Fibroblast of skin of left biceps (primary cell): Measurements from ENCODE around the gene FRMD1.

Experiments used
- DNase-seq, 2 experiments: peaks; one replicate each; pipeline ENCODE4 v3.0.0-alpha.2; 2013; ENCODE audit warnings: low read depth in 2 of 2

Gene FRMD1

GRCh38 chr6:168111911-168112310 is 32.9 kb upstream of the FRMD1 start:
- no peak for DNase-seq

- DNase-seq: no peak
Observed at GRCh38 chr6:168110437-168110836, 31.4 kb upstream of the FRMD1 start.

DNA sequence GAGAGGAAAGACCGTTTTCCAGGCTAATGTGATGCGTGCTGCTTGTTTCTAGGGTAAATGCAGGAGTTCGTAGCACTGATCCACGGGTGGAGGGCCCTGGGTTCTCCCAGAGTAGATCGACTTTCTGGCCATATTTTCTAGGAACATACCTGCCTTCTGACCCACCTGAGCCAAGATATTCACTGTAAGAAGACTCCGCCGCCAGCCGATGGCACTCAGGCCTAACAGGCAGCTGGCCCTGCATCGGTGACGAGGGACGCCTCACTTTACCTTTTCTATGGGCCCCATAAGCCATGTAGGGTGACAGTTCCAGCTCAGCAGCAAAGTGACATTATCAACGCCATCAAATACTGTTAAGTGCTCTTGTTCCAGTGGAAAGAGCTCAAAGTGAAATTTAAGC is 30.2 kb upstream of the FRMD1 start:
- DNase-seq: no peak

GRCh38 chr6:168107191-168107983 is 28.4 kb upstream of the FRMD1 start:
- DNase-seq: no peak

GRCh38 chr6:168106633-168107005 is 27.6 kb upstream of the FRMD1 start:
- DNase-seq: no peak

- DNase-seq: no peak
Observed at GRCh38 chr6:168105813-168106632, 27.0 kb upstream of the FRMD1 start.

DNA sequence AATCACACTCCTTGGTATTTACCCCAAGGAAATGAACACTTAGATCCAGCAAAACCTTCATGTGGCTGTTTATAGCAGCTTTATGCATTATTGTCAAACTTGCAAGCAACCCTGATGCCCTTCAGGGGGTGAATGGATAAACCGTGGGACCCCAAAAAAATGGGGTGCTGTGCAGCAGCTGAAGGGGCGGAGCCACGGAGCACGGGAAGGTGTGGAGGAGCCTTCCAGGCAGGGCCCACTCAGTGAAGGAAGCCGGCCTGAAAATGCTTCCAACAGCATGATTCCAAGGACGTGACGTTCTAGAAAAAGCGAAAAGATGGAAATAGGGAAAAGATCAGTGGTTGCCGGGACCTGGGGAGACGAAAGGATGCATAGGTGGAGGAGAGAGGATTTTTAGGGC is 25.6 kb upstream of the FRMD1 start:
- DNase-seq: no peak

- no peak for DNase-seq
Observed at GRCh38 chr6:168103050-168103830, 24.2 kb upstream of the FRMD1 start.

- DNase-seq: no peak
Observed at GRCh38 chr6:168102315-168102985, 23.4 kb upstream of the FRMD1 start.

GRCh38 chr6:168101590-168102314 is 22.7 kb upstream of the FRMD1 start:
- DNase-seq: no peak

DNA sequence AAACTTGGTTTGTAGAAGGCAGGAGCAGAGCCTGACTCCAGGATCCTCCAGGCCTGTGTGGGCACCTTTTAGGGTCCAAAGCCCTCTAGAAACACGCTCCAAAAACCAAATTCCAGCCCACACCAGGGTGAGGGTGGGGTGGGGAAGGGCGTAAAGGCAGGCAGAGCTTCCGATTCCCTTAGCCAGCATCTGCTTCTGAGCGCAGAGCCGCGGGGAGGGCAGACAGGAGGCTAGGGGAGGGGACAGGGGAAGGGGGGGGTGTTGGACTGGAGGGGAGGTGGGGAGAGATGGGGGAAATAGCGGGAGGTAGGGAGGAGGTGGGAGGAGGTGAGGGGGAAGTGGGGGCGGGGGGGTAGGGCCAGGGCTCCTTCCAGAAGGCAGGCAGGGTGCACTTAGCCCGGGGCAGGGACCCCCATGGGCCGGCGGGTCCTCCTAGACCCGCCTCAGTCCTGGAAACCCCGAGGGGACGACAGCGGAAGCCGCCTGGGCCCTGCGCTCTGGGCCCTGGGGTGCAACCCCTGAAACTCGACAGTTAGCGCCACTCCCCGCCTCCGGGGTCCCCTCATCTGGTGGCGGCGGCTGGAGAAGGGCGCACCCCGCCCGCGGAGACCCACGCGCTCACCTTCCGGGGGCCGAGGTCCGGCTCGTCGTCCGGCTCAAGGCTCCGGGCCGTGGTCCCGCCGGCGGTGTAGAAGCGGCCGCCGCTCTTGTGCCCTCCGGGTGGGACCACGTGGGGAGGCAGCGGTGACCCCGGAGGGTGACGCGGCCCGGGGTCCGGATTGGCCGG is 22.0 kb upstream of the FRMD1 start:
- DNase-seq: no peak

DNA sequence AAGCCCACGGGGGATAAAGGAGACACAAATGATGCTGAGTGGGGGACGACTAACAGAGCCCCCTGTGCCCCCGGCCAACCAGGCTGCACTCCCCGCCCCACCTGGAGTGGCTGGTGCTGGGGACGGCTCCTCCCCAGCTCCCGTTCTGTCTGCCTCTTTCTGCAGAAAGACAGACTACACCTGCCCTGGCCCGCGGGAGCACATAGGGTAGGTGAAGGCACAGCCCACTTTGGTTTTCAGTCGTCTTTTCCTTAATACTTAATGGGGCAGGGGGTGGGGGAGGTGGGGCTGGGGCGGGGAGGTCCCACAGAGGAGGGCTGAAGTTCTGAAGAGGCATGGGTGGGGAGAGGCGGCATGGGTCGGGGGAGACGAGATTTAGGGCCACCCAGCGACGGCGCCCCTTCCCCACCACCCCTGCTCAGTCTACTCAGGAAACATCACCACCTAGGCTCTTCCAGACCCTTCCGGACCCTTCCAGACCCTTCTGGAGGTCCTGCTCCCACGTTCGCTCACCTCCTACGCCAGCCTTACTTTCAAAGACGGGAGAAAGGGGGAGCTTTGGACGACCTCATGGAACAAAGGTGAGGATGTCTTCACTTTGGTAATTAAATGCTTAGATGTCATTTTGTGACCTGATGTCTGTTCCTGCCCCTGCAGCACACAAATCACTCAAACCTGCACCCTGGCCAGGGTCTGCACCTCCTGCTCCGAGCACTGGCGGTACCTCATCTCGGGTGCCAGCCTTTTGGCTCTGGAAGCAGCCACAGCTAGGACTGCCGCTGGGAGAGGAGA is 21.2 kb upstream of the FRMD1 start:
- DNase-seq: no peak

DNA sequence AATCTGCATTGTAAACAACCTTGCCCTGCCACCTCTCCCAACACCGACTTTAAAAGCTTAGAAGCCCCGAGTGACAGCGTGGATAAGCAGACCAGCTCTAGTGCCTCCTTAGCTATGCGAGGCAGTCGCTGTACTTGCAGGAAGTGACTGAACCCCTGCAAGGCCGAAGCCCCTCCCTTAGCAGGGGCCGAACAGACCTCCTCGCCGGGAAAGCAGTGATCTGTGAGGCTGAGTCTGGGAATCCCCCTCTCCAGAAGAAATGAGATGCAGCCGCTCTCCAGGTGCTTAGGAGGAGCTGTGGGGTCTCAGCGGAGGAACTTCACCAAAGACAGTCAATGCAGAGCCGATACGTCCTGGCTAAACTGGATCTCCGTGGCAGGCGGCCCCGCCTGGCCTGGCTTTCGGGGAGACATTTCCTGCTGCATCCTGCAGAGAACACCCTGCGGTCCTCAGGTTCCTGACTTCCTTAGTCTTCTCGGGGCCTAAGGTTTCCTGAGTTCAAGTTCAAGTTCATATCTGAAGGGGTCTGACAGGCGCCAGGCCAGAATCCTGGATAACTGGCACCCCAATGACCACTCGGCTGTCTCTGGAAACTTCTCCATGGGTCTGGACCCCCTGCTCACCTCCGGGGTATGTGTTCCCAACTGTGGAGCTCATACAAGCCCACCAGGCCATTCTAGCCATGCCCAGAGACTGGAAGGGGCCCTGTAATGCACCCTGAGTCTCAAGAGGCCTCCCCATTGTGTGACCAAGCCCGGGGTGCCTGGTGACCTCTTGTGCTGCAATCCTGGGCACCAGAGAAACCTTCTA is 20.4 kb upstream of the FRMD1 start:
- no peak for DNase-seq

DNA sequence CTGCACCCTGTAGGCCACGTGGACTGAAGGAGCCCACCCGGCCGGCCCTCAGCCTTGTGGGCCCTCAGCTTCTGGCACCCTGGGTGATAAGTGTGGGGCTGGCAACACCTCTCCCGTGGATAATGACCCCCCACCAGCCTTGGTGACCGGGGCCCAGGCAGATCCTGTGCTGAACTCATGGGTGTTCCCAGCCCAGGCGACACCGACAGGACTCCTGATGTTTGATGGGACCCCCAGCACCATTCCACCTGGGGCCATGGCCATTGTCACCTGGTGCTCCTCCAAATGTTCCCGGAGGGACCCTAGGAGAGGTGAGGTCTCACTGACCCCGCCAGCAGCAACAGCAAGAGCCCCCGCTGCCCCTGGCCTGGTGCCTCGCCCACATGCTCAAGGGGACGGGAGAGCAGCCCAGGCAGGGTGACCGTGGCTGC is 19.4 kb upstream of the FRMD1 start:
- no peak for DNase-seq

DNA sequence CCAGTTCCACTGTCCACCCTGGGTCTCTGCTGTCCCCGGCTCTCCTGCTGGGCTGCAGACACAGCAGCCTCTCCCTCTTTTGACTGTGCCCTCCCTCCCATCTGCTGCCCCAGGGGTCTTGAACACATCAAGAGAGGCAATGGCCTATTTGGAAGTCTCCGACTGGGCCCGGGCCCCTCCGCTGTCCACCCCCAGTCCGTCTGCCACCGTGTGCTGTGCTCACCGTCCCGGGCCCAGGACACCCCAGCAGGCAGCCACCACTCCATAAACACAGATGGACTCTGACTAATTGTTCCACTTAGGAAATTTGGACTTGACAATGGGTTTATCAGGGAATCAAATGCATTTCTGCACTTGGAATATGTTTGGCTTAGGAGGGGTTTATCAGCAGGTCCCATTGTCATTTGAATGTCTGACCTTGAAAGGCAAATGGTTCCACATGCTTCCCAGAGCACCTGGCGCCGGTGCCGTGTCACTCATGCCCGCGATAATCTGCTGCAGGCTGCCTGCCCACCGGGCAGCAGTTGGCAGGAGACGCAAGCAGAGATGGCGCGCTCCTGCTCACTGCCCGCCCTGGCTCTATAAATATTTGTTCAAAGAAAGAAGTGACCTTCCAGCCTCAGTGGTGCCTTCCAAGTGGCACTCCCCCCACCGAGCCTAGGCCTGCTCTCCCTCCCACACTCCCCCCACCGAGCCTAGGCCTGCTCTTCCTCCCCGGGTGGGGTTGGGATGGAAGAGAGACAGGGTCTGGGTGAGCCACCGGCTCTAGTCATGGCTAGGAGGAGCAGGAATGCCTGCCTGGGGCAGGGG is 18.8 kb upstream of the FRMD1 start:
- DNase-seq: no peak

DNA sequence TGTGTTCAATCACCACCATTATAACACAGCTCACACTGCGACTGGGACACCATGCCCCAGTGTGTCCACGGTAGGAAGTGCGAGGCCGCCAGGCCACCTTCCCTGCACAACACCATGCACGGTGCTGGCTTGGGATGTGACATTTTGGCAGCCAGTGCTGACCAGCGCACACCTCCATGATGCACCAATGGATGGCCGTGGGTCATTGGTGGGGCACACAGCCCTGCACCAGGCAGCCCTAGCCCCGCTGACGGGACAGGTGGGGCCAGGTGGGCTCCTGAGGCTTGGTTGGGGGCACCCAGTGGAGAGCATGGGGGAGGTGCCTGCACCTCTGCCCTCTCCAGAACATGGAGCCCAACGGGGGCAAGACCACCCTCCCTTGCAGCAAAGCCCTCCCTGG is 18.2 kb upstream of the FRMD1 start:
- no peak for DNase-seq

DNA sequence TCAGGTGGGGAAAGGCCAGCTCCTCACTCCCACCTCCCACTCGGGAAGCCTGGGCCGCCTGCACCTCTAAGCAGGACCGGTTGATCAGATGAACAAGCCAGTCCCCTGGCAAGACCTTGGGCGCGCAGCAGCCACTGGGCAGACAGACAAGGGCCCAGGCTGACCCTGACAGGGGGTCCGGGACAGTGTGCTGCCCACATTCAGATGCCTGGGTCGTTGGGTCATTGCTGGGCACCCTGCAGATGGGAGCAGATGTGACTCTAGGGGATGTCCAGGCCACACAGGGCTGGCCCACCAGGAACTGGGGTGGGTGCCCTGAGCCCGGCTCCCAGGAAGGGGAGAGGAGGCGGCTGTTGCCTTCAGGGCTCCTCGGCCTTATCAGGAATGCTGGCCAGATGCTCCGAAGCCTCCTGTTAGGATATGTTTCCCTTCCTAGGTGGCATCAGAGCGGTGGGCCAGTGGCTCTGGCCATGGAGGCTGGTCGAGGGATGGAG is 17.3 kb upstream of the FRMD1 start:
- DNase-seq: no peak
